HK-2 (cell line): ENCODE data around the gene BCAS3.
"Not testable (repeated sequence)": the region's sequence is repeated elsewhere in the genome, so short reads cannot be mapped to it uniquely, and the experiment has no call there.

Source experiments
- DNase-seq: peaks from one replicate; pipeline ENCODE4 v3.0.0-alpha.2; 2018; ENCODE audit not compliant: unreplicated experiment

BCAS3 gene

DNA sequence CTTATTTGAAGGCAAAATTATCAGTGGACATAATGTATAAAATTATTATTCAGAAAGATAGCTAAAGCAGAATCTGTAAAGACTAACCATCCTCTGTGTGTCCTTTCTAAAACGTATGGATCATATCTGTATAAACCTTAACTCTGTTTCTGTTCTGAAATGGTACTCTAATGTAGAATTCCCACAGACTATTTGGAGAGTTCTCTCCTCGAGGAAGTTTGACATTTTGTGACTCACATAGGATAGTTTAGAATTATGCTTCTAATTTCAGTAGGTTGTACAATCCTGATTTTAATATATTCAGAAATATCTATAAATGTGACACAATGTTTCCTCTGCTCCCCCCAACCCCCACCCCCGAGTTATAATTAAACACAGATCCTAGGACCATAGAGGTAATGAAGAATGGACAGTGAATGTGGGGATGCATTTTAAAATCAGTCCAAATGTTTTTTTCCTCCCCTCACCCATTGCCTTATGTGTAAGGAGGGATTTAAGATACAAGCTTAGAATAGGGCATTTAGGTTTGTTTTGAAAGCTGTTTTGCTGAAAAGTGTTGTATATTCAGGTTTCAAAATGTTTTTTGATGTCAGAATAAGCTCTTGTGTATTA lies 66.8 kb downstream of the BCAS3 start:
- DNase-seq, result no peak

DNA sequence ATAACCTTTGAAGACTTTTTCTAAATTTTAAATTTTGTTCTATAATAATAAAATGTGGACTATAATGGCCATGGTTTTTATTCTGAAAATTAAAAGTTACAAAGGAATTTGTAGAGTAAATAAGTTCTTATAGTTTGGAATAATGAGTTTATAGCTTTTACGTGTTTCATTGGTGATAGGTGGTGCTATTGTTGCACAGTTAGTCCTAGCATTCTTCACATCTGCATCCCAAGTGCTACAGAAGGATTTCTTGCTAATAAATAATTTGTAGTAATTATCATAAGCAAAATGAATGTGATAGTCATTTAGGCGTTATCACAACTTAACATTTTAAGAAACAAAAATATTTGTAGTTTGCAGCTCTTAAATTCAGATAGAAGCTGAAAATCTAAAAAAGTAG lies 67.9 kb downstream of the BCAS3 start:
- DNase-seq, result no peak

DNA sequence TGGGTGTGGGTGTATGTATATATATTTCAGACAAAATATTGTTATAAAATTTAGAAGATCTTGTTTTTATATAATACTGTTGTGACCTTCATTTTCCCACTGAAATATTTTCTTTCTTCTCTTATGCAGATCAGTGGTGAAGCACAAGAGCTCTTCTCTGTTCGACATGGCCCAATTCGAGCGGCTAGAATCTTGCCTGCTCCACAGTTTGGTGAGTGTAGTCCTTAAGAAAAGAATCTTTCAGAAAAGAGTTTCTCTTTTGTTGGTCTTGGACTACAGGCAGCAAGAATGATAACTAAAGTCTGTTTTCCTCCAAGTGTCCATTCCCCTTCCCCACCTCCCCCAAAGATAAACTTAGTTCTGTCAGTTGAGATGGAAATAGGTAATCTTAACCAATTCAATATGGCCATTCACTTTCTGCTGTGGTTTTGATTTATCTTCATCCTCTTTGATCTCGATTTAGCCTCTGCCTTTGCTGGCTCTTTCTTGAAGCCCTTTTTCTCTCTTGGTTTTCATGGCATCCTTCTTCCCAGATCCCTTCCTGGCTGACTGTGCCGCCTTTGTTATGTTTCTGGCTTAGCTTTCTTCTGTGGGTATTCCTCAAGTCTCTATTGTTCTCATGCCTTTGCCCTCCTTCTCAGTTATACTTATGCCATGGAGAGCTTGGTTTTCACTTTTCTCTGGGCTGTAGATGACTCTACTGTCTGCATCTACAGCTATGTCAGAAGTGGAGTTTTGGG lies 69.6 kb downstream of the BCAS3 start:
- DNase-seq, result no peak

DNA sequence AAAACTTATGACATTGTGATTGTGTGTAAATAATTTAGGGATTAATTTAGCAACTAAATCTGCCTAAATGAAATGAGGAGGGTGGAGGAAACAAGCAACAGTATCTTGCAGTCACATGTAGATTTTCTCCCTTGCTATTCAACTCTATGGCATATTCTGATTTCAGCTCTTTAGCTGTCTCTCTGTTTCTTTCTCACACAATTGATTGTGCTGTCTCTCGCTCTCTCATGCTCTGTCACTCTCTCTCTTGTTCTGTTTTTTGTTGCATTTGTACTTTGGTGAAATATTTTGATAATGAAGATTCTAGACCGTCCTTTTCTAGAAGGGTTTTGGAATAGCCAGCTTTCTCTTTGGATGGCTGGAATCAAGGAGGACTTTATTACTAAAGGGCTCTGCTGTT lies 70.6 kb downstream of the BCAS3 start:
- no peak for DNase-seq

DNA sequence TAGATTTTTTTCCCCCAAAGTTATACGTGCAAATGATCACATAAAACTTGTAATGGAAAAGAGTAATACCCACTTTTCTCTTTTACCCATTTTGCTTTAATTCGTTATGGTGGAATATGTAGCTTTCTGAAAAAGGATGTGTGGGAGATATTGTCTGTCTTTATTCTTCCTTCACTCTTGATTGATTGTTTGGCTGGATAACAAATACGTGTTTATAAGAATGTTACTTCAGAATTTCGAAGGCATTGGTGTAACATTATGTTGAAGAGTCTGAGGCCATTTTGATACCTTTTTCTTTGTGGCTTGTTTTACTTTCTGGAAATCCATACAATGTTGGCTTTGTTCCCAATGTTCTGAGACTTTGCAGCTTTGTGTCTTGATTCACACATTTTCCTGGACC lies 71.4 kb downstream of the BCAS3 start:
- no peak for DNase-seq

DNA sequence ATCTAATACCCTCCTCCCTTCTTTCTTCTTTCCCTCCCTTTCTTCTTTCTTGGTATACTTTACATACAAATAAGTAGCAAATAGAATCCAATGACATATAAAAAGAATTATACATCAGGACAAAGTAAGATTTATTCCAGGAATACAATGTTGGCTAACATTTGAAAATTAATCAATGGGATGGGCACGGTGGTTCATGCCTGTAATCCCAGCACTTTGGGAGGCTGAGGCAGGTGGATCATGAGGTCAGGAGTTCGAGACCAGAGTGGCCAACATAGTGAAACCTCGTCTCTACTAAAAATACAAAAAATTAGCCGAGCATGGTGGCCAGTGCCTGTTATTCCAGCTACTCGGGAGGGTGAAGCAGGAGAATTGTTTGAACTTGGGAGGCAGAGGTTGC lies 72.1 kb downstream of the BCAS3 start:
- DNase-seq, result no peak

DNA sequence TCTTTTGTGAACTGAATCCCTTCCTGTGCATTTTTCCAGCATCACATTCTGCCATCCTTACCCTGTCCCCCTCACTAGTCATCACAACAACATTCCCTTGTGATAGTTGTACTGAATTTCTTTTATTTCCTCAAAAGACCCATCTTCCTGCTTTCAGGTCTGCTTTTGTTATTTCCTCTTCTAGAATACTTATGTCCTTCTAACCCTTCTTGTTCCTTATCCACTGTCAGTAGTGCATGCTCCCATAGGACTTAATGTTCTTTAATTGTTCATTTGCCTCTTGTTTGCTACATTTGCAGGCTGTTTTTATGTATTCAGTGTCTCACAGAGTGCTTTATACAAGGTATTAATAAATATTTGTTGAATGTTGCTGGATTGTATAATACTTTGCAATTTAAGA lies 73.0 kb downstream of the BCAS3 start:
- no peak for DNase-seq

DNA sequence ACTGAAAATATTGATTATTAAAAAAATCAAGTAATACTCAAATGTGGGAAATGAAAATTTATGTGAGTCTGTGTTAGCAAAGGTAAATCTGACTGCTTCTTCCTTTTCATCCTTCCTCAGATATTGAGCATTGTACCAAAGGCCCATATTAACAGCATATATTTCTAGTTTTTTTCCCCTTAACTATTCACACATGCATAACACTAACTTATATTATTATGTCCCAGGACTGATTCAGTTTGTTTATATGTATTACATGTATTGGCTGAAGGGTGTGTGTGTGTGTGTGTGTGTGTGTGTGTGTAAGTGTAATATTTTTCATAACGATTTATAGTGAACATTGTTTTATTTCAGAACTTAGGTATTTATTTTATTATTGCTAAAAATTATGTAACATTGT lies 74.2 kb downstream of the BCAS3 start:
- DNase-seq, result no peak

DNA sequence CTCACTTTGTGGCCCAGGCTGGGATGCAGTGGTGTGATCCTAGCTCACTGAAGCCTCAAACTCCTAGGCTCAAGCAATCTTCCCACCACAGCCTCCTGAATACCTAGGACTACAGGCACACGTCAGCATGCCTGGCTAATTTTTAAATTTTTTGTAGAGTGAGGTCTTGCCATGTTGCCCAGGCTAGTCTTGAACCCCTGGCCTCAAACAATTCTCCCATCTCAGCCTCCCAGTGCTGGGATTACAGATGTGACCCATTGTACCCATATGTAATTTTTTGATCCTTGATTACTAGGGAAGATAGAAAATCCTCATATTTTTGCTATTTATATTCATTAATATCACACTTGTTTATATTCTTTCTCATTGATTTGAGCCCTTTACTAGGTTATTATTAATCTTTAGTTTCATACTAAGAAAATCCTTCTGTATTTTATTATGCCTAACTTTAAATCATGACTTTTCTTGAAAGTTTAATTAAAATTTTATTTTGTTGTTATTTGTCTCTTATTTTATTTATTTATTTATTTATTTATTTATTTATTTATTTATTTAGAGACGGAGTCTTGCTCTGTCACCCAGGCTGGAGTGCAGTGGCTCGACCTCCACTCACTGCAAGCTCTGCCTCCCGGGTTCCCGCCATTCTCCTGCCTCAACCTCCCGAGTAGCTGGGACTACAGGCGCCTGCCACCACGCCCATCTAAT lies 75.4 kb downstream of the BCAS3 start:
- DNase-seq, result no peak

DNA sequence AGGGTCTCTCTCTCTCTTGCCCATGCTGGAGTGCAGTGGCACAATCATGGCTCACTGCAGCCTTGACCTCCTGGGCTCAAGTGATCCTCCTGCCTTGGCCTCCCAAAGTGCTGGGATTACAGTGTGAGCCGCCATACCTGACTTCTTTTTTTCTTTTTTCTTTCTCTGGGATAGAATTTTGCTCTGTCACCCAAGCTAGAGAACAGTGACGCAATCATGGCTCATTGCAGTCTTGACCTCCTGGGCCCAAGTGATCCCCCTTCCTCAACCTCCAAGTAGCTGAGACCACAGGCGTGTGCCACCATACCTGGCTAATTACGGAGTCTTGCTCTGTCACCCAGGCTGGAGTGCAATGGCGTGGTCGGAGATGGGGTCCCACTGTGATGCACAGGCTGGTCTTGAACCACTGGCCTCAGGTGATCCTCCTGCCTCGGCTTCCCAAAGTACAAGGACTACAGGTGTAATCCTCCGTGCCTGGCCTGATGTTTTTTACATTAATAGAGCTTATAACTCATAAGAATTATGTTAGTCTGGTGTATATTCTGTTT lies 76.5 kb downstream of the BCAS3 start:
- no peak for DNase-seq

DNA sequence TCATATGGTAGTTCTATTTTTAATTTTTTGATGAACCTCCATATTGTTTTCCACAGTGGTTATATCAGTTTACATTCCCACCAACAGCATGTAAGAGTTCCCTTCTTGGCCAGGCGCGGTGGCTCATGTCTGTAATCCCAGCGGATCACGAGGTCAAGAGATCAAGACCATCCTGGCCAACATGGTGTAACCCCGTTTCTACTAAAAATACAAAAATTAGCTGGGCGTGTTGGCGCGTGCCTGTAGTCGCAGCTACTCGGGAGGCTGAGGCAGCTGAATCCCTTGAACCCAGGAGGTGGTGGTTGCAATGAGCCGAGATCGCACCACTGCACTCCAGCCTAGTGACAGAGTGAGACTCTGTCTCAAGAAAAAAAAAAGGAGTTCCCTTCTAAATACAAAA lies 79.1 kb downstream of the BCAS3 start:
- DNase-seq, result not testable (repeated sequence)

DNA sequence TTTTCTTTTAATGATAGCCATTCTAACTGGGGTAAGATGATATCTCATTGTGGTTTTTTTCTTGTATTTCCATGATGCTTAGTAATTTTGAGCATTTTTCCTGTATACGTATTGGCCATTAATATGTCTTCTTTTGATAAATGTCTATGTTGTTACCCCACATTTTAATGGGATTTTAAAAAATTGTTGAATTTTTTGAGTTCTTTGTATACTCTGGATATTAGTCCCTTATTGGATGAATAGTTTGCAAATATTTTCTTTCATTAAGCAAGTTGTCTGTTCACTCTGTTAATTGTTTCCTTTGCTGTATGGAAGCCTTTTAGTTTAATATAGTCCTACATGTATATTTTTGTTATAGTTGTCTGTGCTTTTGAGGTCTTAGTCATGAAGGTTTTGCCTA lies 79.8 kb downstream of the BCAS3 start:
- DNase-seq, result no peak

DNA sequence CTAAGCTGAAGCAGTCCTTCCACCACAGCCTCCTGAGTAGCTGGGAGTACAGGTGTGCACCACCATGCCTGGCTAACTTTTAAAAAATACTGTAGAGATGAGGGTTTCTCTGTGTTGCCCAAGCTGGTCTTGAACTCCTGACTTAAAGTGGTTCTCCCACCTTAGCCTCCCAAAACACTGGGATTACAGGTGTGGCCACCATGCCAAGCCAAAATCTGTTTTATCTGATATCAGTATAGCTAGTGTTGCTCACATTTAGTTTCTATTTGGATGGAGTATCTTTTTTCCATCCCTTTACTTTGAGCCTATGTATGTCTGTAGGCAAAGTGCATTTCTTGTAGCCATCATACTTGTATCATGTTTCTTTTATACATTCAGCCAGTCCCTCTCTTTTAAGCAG lies 82.1 kb downstream of the BCAS3 start:
- no peak for DNase-seq

DNA sequence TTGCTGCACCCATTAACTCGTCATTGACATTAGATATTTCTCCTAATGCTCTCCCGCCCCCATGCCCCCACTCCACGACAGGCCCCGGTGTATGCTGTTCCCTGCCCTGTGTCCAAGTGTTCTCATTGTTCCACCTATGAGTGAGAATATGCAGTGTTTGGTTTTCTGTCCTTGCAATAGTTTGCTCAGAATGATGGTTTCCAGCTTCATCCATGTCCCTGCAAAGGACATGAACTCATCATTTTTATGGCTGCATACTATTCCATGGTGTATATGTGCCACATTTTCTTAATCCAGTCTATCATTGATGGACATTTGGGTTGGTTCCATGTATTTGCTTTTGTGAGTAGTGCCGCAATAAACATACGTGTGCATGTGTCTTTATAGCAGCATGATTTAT lies 83.7 kb downstream of the BCAS3 start:
- DNase-seq, result not testable (repeated sequence)

DNA sequence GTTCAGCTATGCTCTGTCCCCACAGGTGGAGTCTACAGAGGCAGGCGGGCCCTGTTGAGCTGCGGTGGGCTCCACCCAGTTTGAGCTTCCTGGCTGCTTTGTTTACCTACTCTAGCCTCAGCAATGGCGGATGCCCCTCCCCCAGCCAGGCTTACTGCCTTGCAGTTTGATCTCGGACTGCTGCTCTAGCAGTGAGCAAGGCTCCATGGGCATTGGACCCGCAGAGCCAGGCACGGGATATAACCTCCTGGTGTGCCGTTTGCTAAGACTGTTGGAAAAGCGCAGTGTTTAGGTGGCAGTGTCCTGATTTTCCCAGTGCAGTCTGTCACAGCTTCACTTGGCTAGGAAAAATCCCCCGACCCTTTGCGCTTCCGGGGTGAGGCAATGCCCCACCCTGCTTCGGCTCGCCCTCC lies 89.1 kb downstream of the BCAS3 start:
- DNase-seq, result no peak

DNA sequence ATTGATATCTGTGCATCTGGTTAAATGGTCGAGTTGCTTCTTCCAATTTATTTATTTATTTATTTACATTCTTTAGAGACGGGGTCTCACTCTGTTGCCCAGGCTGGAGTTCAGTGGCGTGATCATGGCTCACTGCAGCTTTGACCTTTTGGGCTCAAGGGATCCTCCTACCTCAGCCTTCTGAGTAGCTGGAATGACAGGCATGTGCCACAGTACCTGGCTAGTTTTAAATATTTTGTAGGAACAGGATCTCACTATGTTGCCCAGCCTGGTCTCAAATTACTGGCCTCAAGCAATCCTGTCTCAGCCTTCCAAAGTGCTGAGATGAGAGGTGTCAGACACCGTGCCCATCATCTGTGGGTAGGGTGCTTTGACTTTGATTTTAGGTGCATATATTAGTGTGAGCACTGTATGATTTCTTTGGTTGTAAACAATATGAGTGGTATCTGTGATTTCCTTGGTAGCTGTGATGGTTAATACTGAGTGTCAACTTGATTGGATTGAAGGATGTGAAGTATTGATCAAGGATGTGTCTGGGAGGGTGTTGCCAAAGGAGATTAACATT lies 90.2 kb downstream of the BCAS3 start:
- DNase-seq, result no peak

DNA sequence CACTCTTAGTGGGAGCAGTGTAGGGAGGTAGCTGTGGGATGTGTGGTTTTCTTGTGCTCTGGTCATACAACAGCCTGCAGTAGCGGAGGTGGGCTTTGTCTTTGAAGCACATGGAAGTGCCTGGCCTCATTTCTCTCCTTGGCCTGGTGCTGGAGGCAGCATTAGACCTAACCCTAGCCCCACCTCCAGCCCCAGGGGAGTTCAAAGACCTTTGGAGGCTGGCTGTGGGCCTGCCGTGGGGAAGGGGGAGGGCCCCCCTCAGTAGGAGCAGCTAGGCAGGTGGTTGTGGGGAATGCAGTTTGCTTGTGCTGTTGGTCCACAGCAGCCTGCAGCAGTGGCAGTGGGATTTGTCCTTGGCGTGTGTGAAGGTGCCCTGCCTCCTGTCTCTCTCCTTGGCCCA lies 91.7 kb downstream of the BCAS3 start:
- DNase-seq, result no peak

DNA sequence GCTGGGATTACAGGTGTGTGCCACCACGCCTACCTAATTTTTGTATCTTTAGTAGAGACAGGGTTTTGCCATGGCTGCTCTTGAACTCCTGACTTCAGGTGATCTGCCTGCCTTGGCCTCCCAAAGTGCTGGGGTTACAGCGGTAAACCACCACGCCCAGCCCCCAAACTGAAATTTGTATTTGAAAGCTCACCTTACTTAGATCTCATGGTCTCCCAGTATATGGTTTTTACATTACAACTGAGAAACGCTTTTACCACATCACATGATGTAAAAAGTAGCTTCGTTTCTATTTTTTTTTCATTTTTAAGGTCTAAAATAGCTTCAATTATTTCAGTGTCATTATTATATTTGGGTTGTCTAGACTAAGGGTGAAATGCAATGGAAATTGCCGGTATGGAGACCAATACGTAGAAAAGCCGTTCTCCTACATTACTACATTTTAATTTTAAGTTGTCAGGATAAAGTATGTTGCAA lies 93.3 kb downstream of the BCAS3 start:
- no peak for DNase-seq

DNA sequence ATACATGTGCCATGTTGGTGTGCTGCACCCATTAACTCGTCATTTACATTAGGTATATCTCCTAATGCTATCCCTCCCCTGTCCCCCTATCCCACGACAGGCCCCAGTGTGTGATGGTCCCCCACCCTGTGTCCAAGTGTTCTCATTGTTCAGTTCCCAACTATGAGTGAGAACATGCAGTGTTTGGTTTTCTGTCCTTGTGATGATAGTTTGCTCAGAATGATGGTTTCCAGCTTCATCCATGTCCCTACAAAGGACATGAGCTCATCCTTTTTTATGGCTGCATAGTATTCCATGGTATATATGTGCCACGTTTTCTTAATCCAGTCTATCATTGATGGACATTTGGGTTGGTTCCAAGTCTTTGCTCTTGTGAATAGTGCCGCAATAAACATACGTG lies 94.0 kb downstream of the BCAS3 start:
- DNase-seq, result not testable (repeated sequence)

DNA sequence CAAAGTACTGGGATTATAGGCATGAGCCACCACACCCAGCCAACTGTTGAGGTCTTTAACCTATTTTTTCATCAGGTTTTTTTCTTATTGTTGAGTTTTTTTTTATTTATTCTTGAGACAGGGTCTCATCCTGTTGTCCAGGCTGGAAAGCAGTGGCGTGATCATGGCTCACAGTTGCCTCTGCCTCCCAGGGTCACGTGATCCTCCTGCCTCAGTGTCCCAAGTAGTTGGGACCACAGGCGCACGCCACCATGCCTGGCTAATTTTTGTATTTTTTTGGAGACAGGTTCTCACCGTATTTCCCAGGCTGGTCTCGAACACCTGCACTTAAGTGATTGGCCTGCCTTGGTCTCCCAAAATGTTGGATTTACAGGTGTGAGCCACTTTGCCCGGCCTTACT lies 95.9 kb downstream of the BCAS3 start:
- no peak for DNase-seq

DNA sequence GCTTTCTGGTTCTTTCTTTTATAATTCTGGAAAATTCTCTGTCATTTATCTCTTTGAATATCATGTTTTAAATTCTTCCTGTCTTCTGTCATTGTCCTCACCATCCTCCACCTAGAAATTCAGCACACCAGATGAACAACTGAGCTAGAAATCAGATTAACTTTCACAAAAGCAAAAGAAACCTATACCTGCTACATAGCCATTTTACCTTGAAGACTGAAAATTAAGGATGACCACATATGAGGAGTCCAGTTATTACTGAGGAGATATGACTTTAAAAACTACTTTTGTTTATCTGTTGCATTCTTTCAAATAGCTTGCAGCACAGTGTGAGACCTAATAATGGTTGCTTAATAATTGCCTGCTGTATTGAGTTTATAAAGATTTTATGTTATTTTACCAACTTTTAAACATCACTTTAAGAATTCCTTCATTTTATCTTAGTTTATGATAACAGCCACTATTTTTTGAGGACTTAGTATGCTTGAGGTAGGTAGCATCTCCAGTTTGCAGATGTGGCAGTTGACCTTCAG lies 104.3 kb downstream of the BCAS3 start:
- DNase-seq, result no peak

DNA sequence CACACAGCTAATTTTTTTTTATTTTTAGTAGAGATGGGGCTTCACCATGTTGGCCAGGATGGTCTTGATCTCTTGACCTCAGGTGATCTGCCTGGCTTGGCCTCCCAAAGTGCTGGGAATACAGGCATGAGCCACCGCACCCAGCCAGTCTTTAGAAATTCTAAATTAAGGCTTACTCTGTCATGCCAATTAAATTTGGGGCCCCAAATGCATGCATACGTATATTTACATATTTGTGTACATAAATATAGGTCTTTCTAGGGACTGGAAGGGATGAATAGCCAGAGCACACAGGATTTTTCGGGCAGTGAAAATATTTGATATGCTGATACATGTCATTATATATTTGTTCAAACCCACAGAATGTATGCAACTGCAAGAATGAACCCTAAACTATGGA lies 105.1 kb downstream of the BCAS3 start:
- no peak for DNase-seq
